ENCODE data around the gene CHMP4B. TPM values are rescaled to one million over a fixed set of nuclear protein-coding genes. Genes with fewer than 3 reads are reported as not detected.

CHMP4B gene
- total RNA-seq, 1 experiment from 2014 or later, result 87.5 TPM

- no peak overlapping the region for H3K4me3 ChIP-seq (ENCODE audit: low read depth in 2 of 2, low read length in 2 of 2)
- no peak for DNase-seq (ENCODE audit: low read depth, low spot score)
- no peaks in the 10 kb centered on the region for H3K9me3 ChIP-seq (ENCODE audit: control insufficient read depth, insufficient read depth, low read depth, low read length)
- BruUV-seq (replicated peaks), result no TSS peak
- in situ Hi-C loops (cut with HindIII; ENCODE audit: low pct_unique_long_range_greater_than_20kb, low sequenced_read_pairs) (no loop called here), intact Hi-C loops (cut with micrococcal nuclease; ENCODE audit: unreplicated experiment) (no loop called here)
- ChIA-PET POLR2A (no interaction called here), CTCF (interaction anchor here (0.6 kb wide), 1 partner anchor 103 kb away, joined by 4 read pairs; no protein-coding TSS in a partner anchor)
- no peaks in the 10 kb centered on the region for H3K27me3 ChIP-seq (ENCODE audit: control insufficient read depth, insufficient read depth, low read length)
- H3K4me1 ChIP-seq (ENCODE audit: control insufficient read depth, insufficient read depth, low read length), result peaks cover 22% of the 10 kb centered on the region
- no peak for TF ChIP-seq CTCF (IDR thresholded peaks at IDR 0.05)
- no peak for TF ChIP-seq TCF7L2 (IDR thresholded peaks at IDR 0.05; ENCODE audit: low read depth, low read length)
- TF ChIP-seq POLR2AphosphoS5 (IDR thresholded peaks at IDR 0.05; ENCODE audit: low read depth, low read length), result no peak
- TF ChIP-seq REST (IDR thresholded peaks at IDR 0.05; ENCODE audit: insufficient read depth in 1 of 2, low read depth in 2 of 2, low read length in 1 of 2), result no peak
- no peak for TF ChIP-seq SIN3A (IDR thresholded peaks at IDR 0.05; ENCODE audit: borderline replicate concordance, insufficient read depth, low read depth, low read length)
- H3K36me3 ChIP-seq (ENCODE audit: control insufficient read depth, insufficient read depth, low read length), result no peaks in the 10 kb centered on the region; the same call in 1 of the 2 replicates
- ATAC-seq, result no peak
- H3K27ac ChIP-seq (ENCODE audit: low read length), result no peak overlapping the region; the same call in 1 of the 2 replicates
These were observed 46.8 kb downstream of the CHMP4B start for GRCh38 chr20:33857722-33858563.

GRCh38 chr20:33858666-33859065 is 47.5 kb downstream of the CHMP4B start:
- DNase-seq (ENCODE audit: low read depth, low spot score) (no peak), ATAC-seq (no peak)
- Histone ChIP-seq H3K4me3 (ENCODE audit: low read depth in 2 of 2, low read length in 2 of 2) (no peak overlapping the region), H3K36me3 (ENCODE audit: control insufficient read depth, insufficient read depth, low read length) (no peaks in the 10 kb centered on the region; the same call in 1 of the 2 replicates), H3K27me3 (ENCODE audit: control insufficient read depth, insufficient read depth, low read length) (no peaks in the 10 kb centered on the region), H3K4me1 (ENCODE audit: control insufficient read depth, insufficient read depth, low read length) (peaks cover 24% of the 10 kb centered on the region), H3K9me3 (ENCODE audit: control insufficient read depth, insufficient read depth, low read depth, low read length) (no peaks in the 10 kb centered on the region), H3K27ac (ENCODE audit: low read length) (no peak overlapping the region; the same call in 1 of the 2 replicates)
- ChIA-PET CTCF (no interaction called here), POLR2A (no interaction called here)
- in situ Hi-C loops (cut with HindIII; ENCODE audit: low pct_unique_long_range_greater_than_20kb, low sequenced_read_pairs) (no loop called here), intact Hi-C loops (cut with micrococcal nuclease; ENCODE audit: unreplicated experiment) (no loop called here)
- no peak for TF ChIP-seq REST (IDR thresholded peaks at IDR 0.05; ENCODE audit: insufficient read depth in 1 of 2, low read depth in 2 of 2, low read length in 1 of 2)
- TF ChIP-seq SIN3A (IDR thresholded peaks at IDR 0.05; ENCODE audit: borderline replicate concordance, insufficient read depth, low read depth, low read length), result no peak
- TF ChIP-seq TCF7L2 (IDR thresholded peaks at IDR 0.05; ENCODE audit: low read depth, low read length), result no peak
- TF ChIP-seq POLR2AphosphoS5 (IDR thresholded peaks at IDR 0.05; ENCODE audit: low read depth, low read length), result no peak
- no peak for TF ChIP-seq CTCF (IDR thresholded peaks at IDR 0.05)
- no TSS peak for BruUV-seq (replicated peaks)
